Adipose tissue (tissue), 3 donors: Measurements from ENCODE around the gene ANKS4B. TPM values are rescaled to one million over a fixed set of nuclear protein-coding genes. Genes with fewer than 3 reads are reported as not detected.
"Not testable (repeated sequence)": the region's sequence is repeated elsewhere in the genome, so short reads cannot be mapped to it uniquely, and the experiment has no call there.

Experiments
- H3K27ac ChIP-seq: one replicate; pipeline ENCODE4 v1.5.1; 2013; ENCODE audit warnings: low read depth, low read length
- WGBS, 3 donors: extraction: QIAGEN DNeasy Blood & Tissue Kit; methylation state at CpG; one replicate each; pipeline ENCODE4 v1.1.7; 2013; 5-methylcytosine and 5-hydroxymethylcytosine counted together
- polyA plus RNA-seq, 3 donors: library from polyadenylated mRNA; stranded (reverse); fragments of 200-250 nt; gene quantifications; one replicate each; pipeline ENCODE4 v1.2.3, GENCODE V29; 2013
- donor health status: healthy with polysubstance abuse.
- donor health status: Bipolar disorder and iron deficiency.
- donor health status: healthy.

Gene ANKS4B
- polyA plus RNA-seq, 3 donors, result 0.08 TPM; not detected in 2

DNA sequence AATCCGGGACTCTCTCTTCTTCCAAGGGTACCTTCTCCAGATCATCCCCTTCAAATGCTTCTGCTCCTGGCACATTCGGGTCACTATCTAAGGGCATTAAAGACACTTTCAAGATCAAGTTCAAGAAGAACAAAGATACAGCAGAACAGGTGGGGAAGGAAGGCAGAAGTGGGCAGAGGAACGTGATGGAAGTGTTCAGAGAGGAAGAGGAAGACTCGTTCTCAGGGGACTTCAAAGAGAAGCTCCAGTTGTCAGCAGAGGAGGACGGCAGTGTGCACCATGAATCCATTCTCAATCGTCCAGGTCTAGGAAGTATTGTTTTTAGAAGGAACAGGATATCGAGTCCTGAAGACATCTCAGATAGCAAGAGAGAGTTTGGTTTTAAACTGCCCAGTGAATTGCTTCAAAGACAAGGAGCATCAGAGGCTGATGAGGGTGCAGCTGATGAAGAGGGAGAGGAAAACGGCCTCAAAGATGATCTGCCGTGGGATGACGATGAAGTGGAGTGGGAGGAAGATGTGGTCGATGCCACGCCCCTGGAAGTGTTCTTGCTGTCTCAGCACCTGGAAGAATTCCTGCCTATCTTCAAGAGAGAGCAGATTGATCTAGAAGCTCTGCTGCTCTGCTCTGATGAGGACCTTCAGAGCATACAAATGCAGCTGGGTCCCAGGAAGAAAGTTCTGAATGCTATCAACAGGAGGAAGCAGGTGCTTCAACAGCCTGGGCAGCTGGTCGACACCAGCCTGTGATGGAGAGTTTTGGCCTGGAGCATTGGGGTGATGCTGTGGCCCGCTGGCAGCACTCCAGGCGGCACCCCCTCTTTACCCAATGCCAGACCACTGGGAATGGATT lies 16.8 kb downstream of the ANKS4B start:
- WGBS, 3 donors, result 75 to 80% (median 77%) methylated on average over 15 of the region's 15 CpGs
- no peak overlapping the region for H3K27ac ChIP-seq

DNA sequence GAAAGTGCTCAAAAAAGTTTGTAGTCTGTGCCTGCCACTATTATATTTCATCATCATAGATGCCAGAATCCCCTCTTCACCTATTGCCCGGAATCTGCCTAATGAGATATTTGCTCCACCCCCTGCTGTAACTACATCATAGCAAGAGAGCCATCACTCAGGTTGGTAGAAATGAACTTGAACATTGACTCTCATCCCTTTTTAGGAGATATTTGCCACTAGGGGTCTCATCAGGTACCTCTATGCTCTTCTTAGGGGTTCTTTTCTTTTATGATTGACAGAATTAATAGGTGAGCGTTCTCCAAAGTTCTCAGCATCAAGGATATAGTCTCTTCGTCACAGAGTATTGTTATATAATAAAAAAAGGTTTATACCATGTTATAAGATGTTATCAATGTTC lies 20.0 kb downstream of the ANKS4B start:
- 83 to 86% (median 86%) methylated on average over 3 of the region's 3 CpGs for WGBS, 3 donors
- H3K27ac ChIP-seq, result no peak overlapping the region

DNA sequence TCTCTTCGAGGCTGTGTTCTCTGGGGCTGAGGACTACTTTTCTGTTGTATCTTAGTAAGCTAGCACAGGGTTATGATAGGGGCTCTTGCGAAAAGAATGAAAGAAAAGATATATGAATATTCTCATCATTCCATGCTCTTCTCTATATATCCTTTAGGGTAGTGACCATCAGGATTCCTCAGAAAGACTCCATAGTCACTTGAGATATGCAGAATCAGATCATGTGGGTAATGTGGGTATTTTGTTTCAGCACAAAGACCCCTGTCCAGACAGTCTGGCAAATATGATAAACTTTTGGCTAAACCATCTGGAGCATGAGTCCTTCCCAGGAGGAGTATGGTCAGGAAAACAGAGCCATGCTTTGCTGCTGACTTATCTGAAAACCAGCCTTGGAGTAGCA lies 23.1 kb downstream of the ANKS4B start:
- H3K27ac ChIP-seq, result no peak overlapping the region
- 86 to 90% (median 86%) methylated on average over 2 of the region's 2 CpGs for WGBS, 3 donors

DNA sequence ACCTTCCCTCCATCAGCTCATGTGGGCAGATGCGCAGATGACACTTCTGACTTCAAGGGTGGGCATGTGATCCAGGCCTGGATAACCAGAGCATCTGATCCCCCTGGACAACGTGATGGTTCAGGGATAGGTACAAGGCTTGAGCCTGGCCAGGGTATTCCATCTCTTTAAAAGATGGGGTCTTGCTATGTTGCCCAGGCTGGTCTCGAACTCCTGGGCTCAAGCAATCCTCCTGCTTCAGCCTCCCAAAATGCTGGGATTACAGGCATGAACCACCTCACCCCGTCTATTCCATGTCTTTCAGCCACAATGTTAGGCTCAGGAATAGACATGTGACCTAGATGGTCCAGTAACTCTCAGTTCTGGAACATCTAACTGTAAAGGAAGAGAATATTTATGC lies 23.8 kb downstream of the ANKS4B start:
- no peak overlapping the region for H3K27ac ChIP-seq
- 77 to 90% (median 89%) methylated on average over 4 of the region's 4 CpGs for WGBS, 3 donors

DNA sequence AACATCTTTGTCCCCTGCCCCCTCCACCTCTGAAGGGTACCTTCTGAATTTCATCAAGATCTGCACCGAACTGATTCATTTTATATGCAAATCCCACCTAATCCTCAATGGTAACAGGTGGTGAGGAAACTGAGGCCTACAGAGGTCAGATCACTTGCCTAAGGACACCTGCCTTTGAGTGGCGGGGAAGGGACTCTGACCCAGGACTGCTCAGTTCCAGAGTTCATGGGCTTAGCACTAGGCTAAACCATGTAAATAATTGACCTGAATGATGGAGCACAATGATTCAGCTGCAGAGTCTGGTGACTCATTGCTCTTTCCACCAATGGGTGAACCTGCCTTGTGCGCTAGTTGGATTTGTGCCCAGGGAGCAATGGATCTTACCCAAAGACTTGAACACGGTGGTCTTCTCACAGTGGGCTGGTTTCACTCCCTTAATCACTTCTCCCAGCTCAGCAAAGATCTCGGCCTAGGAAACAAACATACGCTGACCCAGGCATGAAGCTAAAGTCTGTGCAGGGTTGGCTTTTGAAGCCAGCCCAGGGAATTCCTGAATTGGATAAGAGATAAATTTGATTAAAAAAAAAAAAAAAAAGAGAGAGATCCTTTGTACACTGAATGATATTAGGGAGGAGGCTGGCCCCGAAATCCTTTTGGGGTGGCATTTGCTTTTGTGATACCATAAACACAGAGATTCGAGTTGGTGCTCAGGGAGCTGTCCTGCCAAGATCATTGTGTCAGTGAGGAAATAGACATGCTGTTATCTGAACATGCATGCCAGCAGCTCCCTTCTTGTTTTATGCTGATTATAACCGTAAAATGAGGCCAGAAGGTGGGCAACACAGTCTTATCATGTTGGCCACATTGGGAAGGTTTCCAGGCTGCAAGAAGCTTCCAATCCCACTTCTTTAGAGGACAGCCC lies 27.6 kb downstream of the ANKS4B start:
- 69 to 80% (median 71%) methylated on average over 9 of the region's 9 CpGs for WGBS, 3 donors
- no peak overlapping the region for H3K27ac ChIP-seq

DNA sequence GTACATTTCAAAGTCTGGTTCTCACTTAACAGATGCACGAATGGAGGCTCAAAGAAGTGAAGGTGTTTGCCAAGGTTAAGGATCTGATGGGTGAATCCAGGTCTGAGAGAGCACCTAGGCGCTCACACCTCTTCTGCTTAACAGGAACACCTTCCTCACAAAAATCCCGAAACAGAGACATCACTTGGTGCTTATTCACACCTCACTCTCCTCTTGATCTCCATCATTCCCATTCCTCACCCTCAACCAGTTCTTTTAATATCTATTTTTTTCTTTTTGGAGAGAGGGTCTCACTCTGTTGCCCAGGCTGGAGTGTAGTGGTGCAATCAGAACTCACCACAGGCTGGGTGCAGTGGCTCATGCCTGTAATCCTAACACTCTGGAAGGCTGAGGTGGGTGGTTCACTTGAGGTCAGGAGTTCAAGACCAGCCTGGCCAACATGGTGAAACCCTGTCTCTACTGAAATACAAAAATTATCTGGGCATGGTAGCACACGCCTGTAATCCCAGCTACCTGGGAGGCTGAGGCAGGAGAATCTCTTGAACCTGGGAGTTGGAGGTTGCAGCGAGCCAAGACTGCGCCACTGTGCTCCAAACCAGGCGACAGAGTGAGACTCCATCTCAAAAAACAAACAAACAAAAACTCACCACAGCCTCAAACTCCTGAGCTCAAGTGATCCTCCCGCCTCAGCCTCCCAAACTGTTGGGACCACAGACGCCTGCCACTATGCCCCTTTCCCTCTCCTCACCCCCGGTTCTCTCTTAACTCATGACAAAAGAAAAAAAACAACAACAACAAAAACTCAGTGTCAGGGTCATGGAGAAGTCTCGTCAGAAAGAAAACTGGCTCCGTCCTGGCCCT lies 29.5 kb downstream of the ANKS4B start:
- 81 to 91% (median 83%) methylated on average over 12 of the region's 12 CpGs for WGBS, 3 donors
- H3K27ac ChIP-seq, result no peak overlapping the region

DNA sequence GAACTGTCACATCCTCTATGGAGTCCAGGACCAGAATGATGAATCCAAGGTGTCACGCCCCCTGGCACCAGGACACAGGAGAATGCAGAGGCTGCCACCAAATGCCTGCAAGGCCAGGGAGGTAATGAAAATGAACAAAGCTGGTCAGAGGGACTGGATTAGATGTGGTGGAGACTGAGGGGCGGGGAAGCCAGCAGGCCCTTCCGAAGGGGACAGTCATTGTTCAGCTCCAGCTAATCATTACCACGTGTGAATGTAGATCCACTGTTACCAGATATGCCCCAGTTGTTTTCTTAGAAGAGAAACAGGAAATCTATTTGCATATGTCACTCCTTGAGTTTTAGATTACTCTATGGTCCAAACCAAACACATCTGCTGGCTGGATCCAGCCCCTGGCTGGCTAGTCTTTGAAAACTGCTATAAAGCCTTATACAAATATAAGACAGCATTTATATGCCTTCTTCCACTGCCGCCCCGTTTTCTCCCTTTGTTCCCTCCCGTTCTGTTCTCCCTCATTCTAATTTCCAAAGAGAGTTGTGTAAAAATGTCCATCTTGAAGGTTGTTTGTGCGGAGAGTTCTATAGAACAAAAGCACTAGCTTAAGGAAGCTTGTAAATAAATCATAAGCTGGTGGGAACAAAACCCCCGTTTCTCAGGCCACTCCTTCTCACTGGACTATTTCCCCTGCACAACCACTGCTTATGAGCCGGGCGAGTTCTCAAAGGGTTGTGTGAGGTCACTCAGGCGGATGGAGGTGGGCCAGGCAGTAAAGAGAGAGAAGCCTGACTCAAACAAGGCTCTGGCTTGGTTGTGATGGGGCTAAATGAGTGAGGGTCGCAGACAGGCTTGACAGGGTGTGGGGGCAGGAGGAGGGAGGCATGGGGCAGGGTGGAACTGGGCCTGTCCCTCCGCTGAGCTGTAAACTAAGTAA lies 30.4 kb downstream of the ANKS4B start:
- H3K27ac ChIP-seq, result no peak overlapping the region
- 50 to 67% (median 56%) methylated on average over 14 of the region's 14 CpGs for WGBS, 3 donors

DNA sequence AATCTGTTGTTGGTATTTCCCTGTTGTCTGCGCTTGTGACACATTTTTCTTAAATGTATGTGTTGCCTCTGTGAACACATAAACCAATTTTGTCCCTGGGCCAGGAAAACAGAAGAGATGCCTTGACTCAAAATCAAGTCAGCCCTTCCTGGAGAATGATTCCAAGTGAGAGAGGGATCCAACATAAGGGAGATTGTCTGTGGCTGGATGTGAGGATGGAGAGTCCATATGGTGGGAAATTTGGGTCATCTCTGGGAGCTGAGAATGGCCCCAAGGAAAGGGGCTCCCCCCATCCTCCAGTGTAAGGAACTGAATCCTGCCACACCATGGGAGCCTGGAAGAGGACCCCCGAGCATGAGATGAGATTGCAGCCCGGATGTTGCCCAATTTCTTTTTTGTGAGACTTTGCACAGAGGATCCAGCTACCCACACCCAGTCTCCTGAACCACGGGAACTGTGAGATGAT lies 31.1 kb downstream of the ANKS4B start:
- no peak overlapping the region for H3K27ac ChIP-seq
- 81 to 85% (median 82%) methylated on average over 4 of the region's 4 CpGs for WGBS, 3 donors

DNA sequence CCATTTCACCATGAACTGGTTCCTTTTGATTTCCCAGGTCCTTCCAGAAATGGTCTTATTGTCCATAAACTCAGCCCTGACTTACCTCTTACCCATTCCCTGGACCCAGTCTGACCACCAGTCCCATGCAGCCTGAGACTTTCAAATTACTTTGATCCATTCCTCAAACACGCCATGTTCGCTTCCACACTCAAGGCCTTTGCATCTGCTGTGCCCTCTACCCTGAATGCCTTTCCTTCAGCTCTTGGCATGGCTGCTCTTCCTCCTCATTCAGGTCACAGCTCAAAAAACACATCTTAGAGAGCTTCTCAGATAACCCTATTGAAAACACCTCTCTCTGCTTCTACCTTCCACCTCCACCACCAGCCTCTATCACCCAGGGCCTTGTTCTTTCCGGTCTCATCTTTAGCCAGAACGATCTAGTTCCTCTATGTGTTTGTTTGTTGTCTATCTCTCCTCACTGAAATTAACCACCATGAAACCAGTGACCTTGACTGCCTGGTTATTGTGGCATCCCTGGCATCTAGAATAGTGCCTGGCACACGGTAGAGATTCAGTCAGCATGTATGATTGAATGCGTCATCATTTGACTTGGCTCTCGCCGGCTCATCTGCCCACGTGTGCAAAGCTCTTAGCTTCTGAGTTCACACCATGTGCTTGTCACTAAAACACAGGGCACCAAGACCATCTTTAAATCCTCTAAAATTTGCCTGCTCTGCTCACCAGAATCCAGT lies 31.8 kb downstream of the ANKS4B start:
- 88 to 93% (median 93%) methylated on average over 9 of the region's 9 CpGs for WGBS, 3 donors

DNA sequence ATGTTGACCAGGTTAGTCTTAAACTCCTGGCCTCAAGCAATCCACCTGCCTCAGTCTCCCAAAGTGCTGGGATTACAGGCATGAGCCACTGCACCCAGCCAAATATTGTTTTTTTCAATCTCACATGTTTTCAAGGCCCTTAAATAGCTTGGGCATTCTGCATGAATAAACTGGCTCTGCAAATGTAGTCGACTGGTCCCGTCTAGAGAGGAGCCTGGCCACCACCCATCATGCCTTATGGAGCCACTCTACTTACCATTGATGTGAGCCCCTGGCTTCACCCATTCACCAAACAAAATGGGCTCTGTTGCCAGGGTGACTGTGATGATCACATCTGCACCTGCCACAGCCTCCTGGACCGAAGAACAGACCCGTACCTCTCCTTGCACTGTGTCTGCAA lies 33.8 kb downstream of the ANKS4B start:
- whole genome bisulfite sequencing, 3 donors, result 86 to 90% (median 89%) methylated on average over 4 of the region's 4 CpGs
- H3K27ac ChIP-seq, result no peak overlapping the region

More for the DNA sequence above, 31.8 kb downstream of the ANKS4B start:
- no peak overlapping the region for H3K27ac ChIP-seq

DNA sequence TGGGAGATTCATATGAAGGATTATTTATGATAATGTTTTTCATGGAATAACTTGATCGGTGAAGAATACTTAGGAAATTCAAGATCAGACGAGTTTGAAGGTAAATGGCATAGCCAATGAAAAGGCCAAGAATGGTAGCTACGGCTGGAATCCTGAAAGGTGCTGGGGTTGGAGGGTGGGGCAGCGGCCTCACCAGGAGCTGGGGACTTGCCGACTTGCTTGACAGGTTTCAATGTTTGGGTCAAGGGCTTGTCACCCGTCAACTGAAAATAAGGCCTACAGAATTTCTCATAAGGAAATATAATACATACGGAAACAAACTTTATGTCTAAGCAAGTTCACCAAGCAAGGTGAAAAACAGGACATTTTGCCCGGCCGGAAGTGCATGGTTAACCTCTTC lies 34.7 kb downstream of the ANKS4B start:
- WGBS, 3 donors, result 91 to 94% (median 92%) methylated on average over 9 of the region's 9 CpGs
- H3K27ac ChIP-seq, result no peak overlapping the region

DNA sequence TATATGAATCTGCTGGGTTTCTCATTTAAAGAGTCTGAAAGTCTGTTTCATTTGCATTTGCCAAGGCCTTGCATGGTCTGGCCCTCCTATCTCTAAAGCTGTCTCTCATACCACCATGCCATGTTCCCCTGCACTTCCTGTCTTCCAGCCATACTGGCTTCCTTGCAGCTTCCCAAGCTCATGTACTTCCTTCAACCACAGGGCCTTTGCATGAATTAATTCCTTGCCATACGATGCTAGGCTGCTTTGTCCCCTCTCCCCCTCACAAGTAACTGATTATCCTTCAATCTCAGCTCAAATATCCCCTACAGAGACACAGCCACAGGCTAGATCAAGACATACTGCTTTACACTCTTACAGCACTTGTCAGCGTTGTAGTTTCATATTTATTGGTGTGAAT lies 38.8 kb downstream of the ANKS4B start:
- WGBS, 3 donors, result 52 to 83% (median 71%) methylated on average over 2 of the region's 2 CpGs
- H3K27ac ChIP-seq, result no peak overlapping the region

DNA sequence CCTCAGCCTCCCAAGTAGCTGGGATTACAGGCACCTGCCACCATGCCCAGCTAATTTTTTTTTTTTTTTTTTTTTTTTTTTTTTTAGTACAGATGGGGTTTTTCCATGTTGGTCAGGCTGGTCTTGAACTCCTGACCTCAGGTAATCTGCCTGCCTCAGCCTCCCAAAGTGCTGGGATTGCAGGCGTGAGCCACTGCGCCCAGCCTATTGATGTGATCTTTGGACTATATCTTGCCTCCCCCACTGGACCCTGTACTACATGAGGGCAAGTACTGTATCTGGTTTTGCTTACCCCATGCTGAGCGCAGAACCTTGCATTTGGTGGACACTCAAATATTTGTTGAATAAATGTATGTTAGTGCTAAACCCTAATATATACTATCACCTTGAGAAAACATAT lies 39.3 kb downstream of the ANKS4B start:
- H3K27ac ChIP-seq, result not testable (repeated sequence)
- WGBS, 3 donors, result 87 to 96% (median 89%) methylated on average over 3 of the region's 3 CpGs

DNA sequence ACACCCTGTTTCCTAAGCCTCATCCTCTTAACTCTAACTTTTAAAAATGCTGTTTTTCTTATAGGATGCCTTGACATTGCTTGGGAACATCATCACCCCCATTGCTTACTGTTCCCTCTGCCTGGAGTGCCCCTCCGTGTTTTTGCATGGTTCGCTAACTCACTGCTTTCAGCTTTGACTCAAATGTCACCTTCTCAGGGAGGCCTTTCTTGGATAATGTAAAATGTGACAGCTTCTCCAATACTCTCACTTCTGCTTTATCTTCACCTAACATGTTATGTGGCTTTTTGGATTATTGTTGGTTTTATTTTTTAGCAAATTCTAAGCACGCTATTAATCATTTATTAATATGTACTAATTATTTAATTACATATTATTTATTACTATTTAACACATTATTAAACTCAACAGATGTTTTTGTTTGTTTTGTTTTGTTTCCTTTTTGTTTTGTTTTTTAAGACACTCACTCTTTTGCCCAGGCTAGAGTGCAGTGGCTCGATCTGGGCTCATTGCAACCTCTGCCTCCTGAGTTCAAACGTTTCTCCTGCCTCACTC lies 40.8 kb downstream of the ANKS4B start:
- no peak overlapping the region for H3K27ac ChIP-seq
- WGBS, 3 donors, result 71 to 77% (median 73%) methylated on average over 5 of the region's 5 CpGs

DNA sequence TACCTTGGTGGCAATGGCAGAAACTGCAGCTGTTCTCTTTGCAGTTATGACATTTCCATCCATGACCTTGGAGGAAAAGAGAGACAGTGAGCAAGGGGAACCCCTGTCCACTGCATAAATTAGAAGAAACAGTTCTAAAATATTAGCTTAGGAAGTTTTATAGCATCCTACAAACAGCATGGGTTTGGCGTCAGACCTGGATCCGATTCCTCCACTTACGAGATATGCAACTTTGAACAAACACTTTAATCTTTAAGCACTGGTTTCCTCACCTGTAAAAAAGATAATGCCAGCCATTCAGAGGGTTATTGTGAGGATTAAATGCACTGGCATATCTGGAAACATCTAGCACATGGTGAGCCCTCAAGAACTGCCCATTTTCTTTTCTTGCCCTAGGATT lies 42.0 kb downstream of the ANKS4B start:
- 42 to 88% (median 88%) methylated on average over 3 of the region's 3 CpGs for WGBS, 3 donors

DNA sequence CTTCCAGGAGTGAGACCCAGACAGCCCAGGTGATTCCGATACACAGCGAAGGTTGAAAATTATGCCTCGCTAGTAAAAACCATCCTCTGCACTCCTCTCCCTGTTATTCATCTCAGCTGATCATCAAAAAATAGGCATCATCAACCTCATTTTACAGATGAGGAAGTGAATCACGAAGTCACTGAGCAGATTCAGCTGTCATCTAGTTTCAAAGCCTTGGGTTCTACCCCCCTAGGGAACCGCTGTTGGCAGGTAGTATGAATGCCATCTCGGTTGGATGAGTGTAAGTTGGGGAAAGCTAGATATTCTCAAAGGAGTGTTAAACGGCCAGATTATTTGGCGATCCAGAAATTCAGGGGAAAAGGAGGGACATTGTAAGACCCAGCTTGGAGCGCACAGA lies 42.6 kb downstream of the ANKS4B start:
- H3K27ac ChIP-seq, result no peak overlapping the region
- WGBS, 3 donors, result 79 to 81% (median 81%) methylated on average over 9 of the region's 9 CpGs

More for the DNA sequence above, 42.0 kb downstream of the ANKS4B start:
- H3K27ac ChIP-seq, result no peak overlapping the region
